Measurements from ENCODE around the gene DYSF.
A peak's percentile ranks its signal among the peaks of the same experiment; 100 is the strongest.
"Not testable (repeated sequence)": the region's sequence is repeated elsewhere in the genome, so short reads cannot be mapped to it uniquely, and the experiment has no call there.

Gene DYSF

DNA sequence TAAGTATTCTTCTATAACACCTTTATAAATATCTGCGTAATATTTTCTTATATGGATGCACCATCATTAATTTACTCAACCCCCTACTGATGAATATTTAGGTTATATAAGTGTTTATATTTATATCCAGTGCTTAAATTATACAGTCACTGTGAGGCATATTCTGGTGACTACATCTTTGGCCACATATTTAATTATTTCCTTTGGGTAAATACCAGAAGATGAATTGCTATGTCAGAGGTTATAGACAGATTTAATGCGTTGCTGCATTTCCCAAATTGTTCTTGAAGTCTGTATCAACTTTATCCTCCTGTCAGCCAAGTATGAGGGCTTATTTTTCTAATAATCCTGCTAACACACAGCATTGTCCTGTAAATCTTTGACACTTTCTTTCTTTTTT lies 18.7 kb downstream of the DYSF start:
- DNase-seq (ENCODE audit: low spot score) = no peak

DNA sequence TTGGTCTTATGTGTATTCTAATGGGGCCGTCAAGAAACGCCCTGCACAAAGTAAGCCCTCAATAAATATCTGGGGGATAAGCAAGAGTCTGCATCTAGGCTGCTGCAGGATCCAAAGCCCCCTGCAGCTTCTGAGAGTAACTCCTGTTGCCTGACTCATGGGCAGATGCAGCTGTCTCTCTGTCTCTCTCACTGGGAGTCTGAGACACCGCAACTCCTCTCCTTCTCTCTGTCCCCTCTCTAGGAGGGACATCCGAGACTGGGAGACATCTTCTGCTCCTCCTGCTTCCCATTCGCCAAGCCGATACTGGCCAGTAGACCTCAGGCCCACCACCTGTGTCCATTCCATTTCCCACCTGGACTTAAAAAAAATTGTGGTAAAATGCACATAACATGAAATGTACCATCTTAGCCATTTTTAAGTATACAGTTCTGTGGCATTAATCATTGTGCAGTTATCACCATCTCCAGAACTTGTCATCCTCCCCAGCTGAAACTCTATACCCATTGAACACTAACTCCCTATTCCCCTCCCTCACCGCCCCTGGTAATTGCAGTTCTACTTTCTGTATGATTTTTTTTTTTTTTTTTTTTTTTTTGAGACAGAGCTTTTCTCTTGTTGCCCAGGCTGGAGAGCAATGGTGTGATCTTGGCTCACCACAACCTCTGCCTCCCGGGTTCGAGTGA lies 20.1 kb downstream of the DYSF start:
- no peak for DNase-seq (ENCODE audit: low spot score)

GRCh38 chr2:71474116-71474743 lies 20.9 kb downstream of the DYSF start:
- DNase-seq (ENCODE audit: low spot score) = no peak

DNA sequence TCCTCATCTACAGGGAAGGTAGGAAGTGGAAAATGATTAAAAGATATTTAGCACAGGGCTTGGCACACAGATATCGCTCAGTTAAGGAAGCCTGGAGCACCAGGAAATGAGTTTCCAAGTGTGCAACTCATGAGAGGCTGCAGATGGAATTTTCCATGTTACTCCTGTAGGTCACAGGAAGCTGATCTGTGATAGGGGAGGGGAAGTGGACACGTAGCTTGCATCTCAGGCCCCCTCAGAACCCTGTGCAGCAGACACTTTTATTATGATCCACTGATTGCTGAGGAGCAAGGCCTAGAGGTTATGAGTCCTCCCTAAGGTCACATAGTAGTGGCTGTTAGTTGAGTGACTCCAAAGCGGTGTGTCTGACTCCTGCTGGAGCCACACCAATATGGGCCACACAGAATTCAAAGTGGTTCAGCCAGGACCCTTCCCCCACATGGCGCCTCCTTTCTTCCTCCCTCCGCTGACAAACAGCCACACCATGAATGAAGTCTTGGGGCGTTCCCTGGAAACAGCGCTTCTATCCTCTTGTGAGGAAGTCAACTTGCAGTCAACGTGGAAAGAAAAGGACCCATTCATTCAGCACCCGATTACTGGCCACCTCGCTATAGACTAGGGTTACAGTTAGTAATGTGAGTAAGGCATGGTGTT lies 21.5 kb downstream of the DYSF start:
- no peak for DNase-seq (ENCODE audit: low spot score)

DNA sequence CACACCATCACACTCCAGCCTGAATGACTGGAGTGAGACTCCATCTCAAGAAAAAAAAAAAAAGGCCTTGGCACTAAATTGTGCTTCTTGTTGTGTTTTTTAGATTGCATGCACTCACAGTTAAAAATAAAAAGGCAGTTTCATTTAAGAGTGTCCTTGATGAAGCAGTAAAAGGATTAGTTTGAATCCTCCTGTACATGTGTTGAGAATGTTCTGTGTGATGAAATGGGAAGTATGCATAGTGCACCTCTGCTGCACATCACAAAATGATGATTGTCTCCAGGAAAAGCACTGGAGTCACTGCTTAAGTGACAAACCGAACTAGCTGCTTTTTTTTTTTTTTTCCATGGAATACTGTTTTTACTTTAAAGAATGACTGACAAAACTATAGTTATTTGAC lies 23.1 kb downstream of the DYSF start:
- no peak for DNase-seq (ENCODE audit: low spot score)

- DNase-seq (ENCODE audit: low spot score) = no peak
Observed at GRCh38 chr2:71477231-71477691, 23.9 kb downstream of the DYSF start.

- DNase-seq (ENCODE audit: low spot score) = no peak
Observed at GRCh38 chr2:71478806-71479205, 25.4 kb downstream of the DYSF start.

- DNase-seq (ENCODE audit: low spot score) = no peak
Observed at GRCh38 chr2:71479261-71479660, 25.9 kb downstream of the DYSF start.

DNA sequence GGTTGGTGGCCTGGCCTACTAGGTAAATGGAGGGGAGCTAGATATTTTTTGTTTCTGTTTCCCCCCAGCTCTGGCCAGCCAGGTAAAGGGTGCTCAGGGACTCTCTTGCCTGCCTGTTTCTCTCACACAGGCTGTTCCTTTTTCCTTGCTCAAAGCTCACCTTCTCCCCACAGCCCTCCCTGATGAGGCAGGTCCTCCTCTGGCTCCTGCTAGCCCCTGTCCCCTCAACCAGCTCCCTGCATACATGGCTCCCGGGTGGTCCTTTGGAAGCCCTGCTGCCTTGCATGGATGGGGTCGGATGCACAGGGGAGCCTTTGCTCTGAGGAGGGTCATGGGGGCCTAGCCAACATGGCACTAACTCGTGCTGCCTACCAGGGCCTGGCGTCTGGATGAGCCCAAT lies 27.8 kb downstream of the DYSF start:
- no peak for DNase-seq (ENCODE audit: low spot score)

DNA sequence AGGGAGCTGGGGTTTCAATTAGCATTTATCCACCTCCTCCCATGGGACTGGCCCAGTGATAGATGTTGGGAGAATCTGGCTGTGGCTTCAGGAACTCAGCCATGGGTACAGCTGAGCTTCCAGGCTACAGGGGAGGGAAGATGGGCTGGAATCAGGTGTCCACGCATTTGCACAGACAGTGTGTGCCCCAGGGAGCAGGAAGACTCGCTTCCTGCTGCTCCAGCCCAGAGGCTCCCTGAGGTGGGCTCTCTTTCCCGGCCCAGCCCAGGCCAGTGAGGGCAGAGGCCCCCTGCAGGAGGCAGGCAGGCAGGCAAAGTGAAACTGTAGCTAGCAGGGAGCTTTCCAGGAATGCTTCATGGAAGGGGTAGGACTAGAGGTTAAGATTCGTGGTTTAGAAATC lies 28.7 kb downstream of the DYSF start:
- DNase-seq (ENCODE audit: low spot score) = no peak

DNA sequence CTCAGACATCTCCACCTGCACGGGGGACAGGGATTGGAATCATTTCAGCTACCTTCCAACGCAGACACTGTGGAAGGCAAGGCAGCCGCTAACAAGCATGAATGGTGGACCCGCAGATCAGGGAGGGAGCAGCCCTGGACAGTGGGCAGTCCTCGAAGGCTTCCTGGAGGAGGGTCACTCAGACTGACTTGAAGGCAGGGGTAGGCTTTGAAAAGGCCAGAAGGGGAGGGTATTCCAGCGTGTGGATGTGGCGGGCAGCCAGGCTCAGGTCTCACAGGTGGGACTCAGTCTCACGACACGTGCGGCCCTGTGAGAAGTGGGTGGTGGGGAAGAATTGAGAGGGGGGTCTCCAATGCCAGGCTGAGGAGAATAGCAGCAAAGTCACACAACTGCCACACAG lies 29.9 kb downstream of the DYSF start:
- DNase-seq (ENCODE audit: low spot score) = no peak

DNA sequence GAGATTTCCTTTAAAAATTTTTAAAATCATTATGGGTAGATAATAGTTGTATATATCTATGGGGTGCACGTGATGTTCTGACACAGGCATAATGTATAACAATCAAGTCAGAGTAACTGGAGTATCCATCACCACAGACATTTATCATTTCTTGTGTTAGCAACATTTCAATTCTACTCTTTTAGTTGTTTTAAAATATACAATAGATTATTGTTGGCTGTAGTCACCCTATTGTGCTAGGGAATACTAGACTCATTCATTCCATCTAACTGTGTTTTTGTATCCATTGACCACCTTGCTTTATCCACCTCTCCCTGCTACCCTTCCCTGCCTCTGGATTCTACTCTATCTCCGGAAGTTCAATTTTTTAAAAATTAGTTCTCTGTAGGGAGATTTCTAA lies 31.0 kb downstream of the DYSF start:
- no peak for DNase-seq (ENCODE audit: low spot score)

DNA sequence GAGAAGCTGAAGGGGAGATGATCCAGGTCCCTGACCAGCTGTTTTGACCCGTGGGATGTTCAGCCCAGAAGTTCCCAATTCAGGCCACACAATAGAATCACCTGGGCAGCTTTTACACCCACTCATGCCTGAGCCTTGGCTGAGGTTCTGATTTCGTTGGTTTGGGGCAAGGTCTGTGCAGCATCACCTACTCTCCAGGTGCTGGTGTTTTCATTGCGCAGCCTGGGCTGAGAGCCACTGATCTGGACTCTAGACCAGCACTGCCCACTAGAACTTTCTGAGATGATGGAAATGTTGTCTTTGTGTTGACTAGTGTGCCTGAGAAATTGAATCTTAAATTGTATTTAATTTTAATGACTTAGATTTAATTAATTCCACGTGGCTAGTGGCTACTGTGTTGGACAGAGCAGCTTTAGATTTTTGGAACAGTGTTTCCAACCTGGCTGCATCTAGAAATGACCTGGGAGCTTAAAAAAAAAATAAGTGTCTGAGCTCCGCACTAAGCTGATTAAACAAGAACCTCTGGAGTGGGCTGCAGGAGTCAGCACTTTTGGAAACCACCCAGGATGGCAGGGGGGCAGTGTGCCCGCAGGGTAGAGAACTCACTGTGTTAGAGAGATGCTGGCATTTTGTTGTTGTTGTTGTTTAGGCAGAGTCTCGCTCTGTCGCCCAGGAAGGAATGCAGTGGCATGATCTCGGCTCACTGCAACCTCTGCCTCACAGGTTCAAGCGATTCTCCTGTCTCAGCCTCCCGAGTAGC lies 33.7 kb downstream of the DYSF start:
- no peak for DNase-seq (ENCODE audit: low spot score)

DNA sequence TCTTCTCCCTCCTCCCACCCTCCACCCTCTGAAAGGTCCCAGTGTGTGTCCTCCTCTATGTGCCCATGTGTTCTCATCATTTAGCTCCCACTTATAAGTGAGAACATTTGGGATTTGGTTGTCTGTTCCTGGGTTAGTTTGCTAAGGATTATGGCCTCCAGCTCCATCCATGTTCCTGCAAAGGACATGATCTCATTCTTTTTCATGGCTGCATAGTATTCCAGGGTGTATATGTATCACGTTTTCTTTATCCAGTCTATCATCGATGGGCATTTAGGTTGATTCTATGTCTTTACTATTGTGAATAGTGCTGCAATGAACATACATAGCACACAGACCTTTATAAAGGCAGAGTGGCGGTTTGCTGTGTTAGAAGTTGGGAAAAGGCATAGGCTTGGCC lies 38.2 kb downstream of the DYSF start:
- DNase-seq (ENCODE audit: low spot score) = not testable (repeated sequence)

DNA sequence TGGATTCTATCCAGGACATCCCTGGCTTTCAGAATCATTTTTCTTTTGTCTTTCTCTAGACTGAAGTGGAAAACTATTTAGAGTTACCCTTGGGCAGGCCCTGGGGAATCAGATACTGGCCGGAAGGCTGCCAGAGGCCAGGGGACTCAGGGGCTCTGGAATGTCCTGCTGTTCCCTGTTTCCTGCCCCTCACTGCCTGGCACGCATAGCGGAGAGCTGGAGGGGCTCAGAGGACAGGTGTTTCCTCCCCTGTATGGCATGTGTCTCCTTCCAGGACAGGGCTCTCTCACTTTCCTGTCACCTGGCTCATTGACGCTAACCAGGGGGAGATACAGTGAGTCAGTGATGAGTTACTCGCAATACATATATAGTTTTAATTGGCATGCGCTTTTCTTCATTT lies 38.8 kb downstream of the DYSF start:
- DNase-seq (ENCODE audit: low spot score) = no peak

DNA sequence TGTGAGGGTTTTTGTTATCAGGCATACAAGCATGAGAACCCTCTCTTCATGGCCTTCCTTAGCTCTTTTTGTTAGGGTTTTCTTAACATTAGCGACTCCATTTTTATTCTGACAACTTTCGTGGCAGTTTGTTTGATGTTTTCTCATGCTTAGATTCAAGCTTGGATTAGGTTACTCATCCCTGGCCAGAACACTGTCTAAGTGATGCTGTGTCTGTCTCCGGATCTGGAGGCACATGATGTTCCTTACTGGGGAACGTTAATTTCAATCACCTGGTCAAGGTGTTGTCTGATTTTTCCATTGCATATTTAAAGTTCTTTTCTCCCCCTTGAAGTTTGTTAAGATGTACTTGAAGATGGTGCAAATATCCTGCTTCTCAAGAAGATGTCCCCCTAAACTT lies 40.7 kb downstream of the DYSF start:
- DNase-seq (ENCODE audit: low spot score) = no peak

- no peak for DNase-seq (ENCODE audit: low spot score)
Observed at GRCh38 chr2:71494523-71495155, 41.3 kb downstream of the DYSF start.

DNA sequence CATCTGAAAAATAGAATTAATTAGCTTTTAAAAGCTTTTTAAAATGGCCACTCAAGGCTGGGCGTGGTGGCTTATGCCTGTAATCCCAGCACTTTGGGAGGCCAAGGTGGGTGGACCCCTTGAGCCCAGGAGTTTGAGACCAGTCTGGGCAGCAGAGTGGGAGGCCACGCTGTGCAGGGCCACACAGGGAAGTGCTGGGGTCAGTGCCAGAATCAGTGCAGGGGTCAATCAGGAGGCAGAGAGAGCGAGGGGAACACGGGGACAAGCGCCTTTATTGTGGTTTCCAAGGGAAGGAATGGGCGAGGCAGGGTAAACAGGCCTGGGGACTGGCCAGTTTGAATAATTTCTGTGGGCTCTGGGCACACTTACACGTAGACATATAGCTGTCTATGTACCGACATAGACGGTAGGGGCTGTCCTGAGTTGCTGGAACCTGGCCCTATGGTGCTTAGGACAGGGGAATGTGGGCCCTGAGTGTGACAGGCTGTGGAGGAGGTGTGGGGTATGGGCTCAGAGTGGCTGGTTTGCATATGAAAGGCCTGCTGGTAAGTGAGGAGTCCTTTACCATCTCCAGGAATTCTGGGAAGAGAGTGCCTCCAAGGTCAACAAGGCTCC lies 42.9 kb downstream of the DYSF start:
- no peak for DNase-seq (ENCODE audit: low spot score)

- peak; percentile 59 for DNase-seq (ENCODE audit: low spot score)
Observed at GRCh38 chr2:71498261-71498701, 44.9 kb downstream of the DYSF start.

DNA sequence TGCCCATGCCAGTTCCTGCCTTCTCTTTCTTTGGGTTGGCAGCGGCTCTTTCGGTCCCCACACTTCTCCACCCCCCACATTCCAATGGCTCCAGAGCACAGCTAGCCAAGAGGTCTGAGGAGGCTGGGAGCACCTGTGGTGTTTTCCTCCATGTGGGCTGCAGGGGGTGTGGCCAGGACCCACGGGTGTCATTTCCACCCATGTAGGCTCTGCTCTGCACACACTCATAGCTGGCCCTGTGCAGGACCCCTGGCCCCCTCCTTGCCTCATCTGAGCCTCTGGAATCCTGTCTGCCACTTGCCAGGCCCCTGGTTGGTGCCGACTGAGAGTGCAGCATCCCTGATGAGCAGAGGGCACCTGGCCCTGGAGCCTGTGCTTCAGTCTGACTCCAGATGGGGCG lies 46.3 kb downstream of the DYSF start:
- no peak for DNase-seq (ENCODE audit: low spot score)

- no peak for DNase-seq (ENCODE audit: low spot score)
Observed at GRCh38 chr2:71500426-71501079, 47.2 kb downstream of the DYSF start.
